Fibroblast of the aortic adventitia (primary cell): ENCODE data around the gene TNFSF9. TPM values are rescaled to one million over a fixed set of nuclear protein-coding genes. Genes with fewer than 3 reads are reported as not detected.

Experiments
- DNase-seq: peaks from one replicate; pipeline ENCODE4 v3.0.0-alpha.2; 2010; ENCODE audit warnings: low read depth
- H3K4me3 ChIP-seq: 2 replicates; pipeline ENCODE4 v1.5.1; 2011; ENCODE audit warnings: low read depth, mild to moderate bottlenecking, control low read depth, low read length, moderate library complexity
- total RNA-seq: library from RNA; depleted of rRNA; stranded (reverse); fragments of >200 nt; gene quantifications from 2 replicates; pipeline ENCODE4 v1.2.3, GENCODE V29; 2012; ENCODE audit warnings: low replicate concordance
- TF ChIP-seq, protein P1 (sequence below): IDR thresholded peaks from 2 replicates; pipeline ENCODE4 v1.5.1; 2011; ENCODE audit warnings: mild to moderate bottlenecking, low read length, control low read depth, inconsistent platforms; ENCODE audit not compliant: insufficient read depth

TNFSF9 gene
- total RNA-seq, 1 donor = 2.6 TPM

- no peak for DNase-seq
- TF ChIP-seq, protein P1, sequence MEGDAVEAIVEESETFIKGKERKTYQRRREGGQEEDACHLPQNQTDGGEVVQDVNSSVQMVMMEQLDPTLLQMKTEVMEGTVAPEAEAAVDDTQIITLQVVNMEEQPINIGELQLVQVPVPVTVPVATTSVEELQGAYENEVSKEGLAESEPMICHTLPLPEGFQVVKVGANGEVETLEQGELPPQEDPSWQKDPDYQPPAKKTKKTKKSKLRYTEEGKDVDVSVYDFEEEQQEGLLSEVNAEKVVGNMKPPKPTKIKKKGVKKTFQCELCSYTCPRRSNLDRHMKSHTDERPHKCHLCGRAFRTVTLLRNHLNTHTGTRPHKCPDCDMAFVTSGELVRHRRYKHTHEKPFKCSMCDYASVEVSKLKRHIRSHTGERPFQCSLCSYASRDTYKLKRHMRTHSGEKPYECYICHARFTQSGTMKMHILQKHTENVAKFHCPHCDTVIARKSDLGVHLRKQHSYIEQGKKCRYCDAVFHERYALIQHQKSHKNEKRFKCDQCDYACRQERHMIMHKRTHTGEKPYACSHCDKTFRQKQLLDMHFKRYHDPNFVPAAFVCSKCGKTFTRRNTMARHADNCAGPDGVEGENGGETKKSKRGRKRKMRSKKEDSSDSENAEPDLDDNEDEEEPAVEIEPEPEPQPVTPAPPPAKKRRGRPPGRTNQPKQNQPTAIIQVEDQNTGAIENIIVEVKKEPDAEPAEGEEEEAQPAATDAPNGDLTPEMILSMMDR = no peak
- H3K4me3 ChIP-seq = no peak overlapping the region
These were observed 41.4 kb upstream of the TNFSF9 start for GRCh38 chr19:6489278-6490061.

DNA sequence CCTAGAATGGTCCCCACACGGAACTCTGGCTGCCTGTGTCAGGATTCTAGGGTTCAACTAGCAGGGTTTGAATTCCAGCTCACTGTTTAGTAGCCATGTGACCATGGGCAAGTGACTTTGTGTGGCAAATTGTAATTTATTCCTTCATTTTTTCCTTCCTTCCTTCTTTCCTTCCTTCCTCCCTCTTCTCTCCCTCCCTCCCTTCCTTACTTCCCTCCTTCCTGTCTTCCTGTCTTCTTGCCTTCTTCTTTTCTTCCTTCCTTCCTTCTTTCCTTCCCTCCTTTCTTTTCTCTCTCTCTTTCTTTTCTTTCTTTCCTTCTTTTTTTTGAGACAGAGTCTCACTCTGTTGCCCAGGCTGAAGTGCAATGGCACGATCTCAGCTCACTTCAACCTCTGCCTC, 40.7 kb upstream of the TNFSF9 start:
- DNase-seq = no peak
- TF ChIP-seq, protein P1 = no peak
- H3K4me3 ChIP-seq = no peak overlapping the region

- no peak overlapping the region for H3K4me3 ChIP-seq
- TF ChIP-seq, protein P1 = no peak
- DNase-seq = no peak
These were observed 38.8 kb upstream of the TNFSF9 start for GRCh38 chr19:6491802-6492592.

DNA sequence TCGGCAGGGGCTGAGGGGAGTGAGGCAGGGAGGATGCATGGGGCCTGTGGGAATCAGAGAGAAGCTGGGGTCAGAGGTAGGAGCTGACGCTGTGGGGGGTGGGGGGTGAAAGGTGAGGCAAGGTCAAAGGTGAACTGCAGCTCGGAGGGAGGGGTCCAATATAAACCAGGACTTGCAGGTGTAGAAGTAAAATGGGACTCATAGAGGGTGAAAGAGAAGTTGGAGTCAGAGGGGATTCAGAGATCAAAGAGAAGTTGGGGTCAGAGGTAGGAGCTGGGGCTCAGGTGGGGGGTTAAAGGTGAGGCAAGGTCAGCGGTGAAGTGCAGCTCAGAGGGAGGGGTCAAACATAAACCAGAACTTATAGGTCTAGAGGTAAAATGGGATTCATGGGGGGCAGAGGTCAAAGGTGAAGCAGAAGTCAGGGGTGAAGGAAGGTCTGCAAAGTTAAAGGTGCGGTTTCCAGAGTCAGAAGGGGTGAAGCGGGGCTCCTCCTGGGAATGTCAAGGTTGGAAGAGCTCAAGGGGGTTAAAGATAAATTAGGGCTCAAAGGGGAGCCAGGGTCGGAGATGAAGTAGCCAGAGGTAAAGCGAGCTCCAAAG, 36.3 kb upstream of the TNFSF9 start:
- TF ChIP-seq, protein P1 = no peak
- no peak for DNase-seq
- H3K4me3 ChIP-seq = no peak overlapping the region

- TF ChIP-seq, protein P1 = no peak
- H3K4me3 ChIP-seq = no peak overlapping the region
- DNase-seq = no peak
These were observed 34.9 kb upstream of the TNFSF9 start for GRCh38 chr19:6495947-6496346.

DNA sequence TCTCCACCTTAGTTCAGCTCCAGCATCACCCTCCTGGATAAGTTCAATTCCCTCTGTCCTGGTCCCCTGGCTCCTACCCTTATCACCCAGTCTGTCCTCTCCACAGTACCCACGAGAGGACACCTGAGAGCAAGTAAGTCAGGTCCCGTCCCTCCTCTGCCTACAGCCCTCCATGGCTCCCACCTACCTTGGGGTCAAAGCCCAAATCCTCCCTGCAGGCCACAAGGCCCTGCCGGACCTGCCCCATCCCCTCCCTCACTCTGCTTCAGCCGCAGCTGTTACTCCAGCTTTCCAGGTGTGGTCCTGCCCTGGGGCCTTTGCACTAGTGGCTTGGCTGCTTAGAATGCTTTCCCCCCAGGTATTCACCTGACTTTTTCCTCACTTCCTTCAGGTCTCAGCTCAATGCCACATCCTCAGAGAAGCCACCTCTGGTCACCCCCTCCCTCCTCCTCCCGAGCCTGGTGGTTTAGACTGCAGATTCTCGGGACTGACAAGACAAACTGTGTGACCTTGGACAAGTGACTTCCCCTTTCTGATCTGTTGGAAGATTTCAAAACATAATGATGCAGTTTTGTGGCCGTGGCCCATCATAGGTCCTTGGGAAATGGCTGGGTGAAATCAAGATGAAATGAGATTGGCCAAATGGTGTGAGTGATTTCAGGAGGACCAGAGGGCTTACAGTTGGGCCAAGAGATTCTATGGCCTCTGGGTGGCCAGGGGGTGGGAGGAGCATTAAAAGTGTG, 32.4 kb upstream of the TNFSF9 start:
- no peak for DNase-seq
- H3K4me3 ChIP-seq = no peak overlapping the region
- TF ChIP-seq, protein P1 = no peak
